HepG2 (cell line): ENCODE measurements around the gene SRP9. TPM values are rescaled to one million over a fixed set of nuclear protein-coding genes. Genes with fewer than 3 reads are reported as not detected.

Source experiments
- ARNT2 ChIP-seq: sonication (generic); formaldehyde crosslinking; IDR thresholded peaks from 2 replicates; pipeline ENCODE4 v1.8.0; 2022; ENCODE audit warnings: mild to moderate bottlenecking, low read depth, missing genetic modification reagents, moderate library complexity
- BCL3 ChIP-seq: sonication (generic); formaldehyde crosslinking; IDR thresholded peaks from 2 replicates; pipeline ENCODE4 v1.5.1; 2020; ENCODE audit warnings: mild to moderate bottlenecking, missing genetic modification reagents, moderate library complexity
- BHLHE40 ChIP-seq: IDR thresholded peaks from 2 replicates; pipeline ENCODE4 v1.6.1; 2011; ENCODE audit warnings: low read length, improper control_type of control experiment
- HNF4A ChIP-seq: sonication (generic); formaldehyde crosslinking; IDR thresholded peaks from 2 replicates; pipeline ENCODE4 v1.4.0; 2020; ENCODE audit warnings: missing genetic modification reagents
- KLF16 ChIP-seq, 2 experiments: sonication (generic) in 1 of 2; formaldehyde crosslinking in 1 of 2; IDR thresholded peaks; 2 replicates each; pipeline versions ENCODE4 v1.6.1 to v1.8.0; 2016 to 2023; ENCODE audit warnings: missing genetic modification reagents in 2 of 2, missing compliant biosample characterization in 1 of 2
- MYC ChIP-seq: sonication (generic); formaldehyde crosslinking; IDR thresholded peaks from 2 replicates; pipeline ENCODE4 v1.9.0; 2021; ENCODE audit warnings: missing genetic modification reagents, borderline replicate concordance
- NKX3-1 ChIP-seq: sonication (generic); formaldehyde crosslinking; IDR thresholded peaks from 2 replicates; pipeline ENCODE4 v1.5.0; 2020; ENCODE audit warnings: missing genetic modification reagents
- NR2C2 ChIP-seq: sonication (generic); formaldehyde crosslinking; IDR thresholded peaks from 2 replicates; pipeline ENCODE4 v1.4.0; 2020; ENCODE audit warnings: missing genetic modification reagents, mild to moderate bottlenecking, moderate library complexity, borderline replicate concordance
- NR2F1 ChIP-seq, 2 experiments: fragments of 450-650 bp in 1 of 2; formaldehyde crosslinking in 1 of 2; IDR thresholded peaks; 2 replicates each; pipeline versions ENCODE4 v1.5.0 to v1.6.1; 2016 to 2020; ENCODE audit warnings: mild to moderate bottlenecking in 1 of 2, missing compliant biosample characterization in 1 of 2, missing genetic modification reagents in 1 of 2, moderate library complexity in 1 of 2
- PAX8 ChIP-seq: sonication (generic); formaldehyde crosslinking; IDR thresholded peaks from 2 replicates; pipeline ENCODE4 v1.8.0; 2022; ENCODE audit warnings: mild to moderate bottlenecking, missing genetic modification reagents, borderline replicate concordance
- SIN3B ChIP-seq: fragments of 150-350 bp; IDR thresholded peaks from 2 replicates; pipeline ENCODE4 v1.6.1; 2014; ENCODE audit warnings: low read length
- SNAPC2 ChIP-seq: sonication (generic); formaldehyde crosslinking; IDR thresholded peaks from 2 replicates; pipeline ENCODE4 v1.8.1; 2022; ENCODE audit warnings: mild to moderate bottlenecking, missing genetic modification reagents
- TAF1 ChIP-seq: sonication (generic); formaldehyde crosslinking; IDR thresholded peaks from 2 replicates; pipeline ENCODE4 v1.4.0; 2020; ENCODE audit warnings: missing genetic modification reagents
- TBP ChIP-seq: sonication (generic); formaldehyde crosslinking; IDR thresholded peaks from 2 replicates; pipeline ENCODE4 v1.5.0; 2020; ENCODE audit warnings: missing genetic modification reagents
- ZBTB39 ChIP-seq: sonication (generic); formaldehyde crosslinking; IDR thresholded peaks from 2 replicates; pipeline ENCODE4 v1.5.0; 2020; ENCODE audit warnings: missing genetic modification reagents
- ZFP1 ChIP-seq: IDR thresholded peaks from 2 replicates; pipeline ENCODE4 v1.6.1; 2016
- ZGPAT ChIP-seq: IDR thresholded peaks from 2 replicates; pipeline ENCODE4 v1.6.1; 2016; ENCODE audit warnings: mild to moderate bottlenecking
- ZIK1 ChIP-seq: sonication (generic); formaldehyde crosslinking; IDR thresholded peaks from 2 replicates; pipeline ENCODE4 v1.5.0; 2020; ENCODE audit warnings: mild to moderate bottlenecking, low read depth, missing genetic modification reagents, borderline replicate concordance
- ZNF18 ChIP-seq: sonication (generic); formaldehyde crosslinking; IDR thresholded peaks from 2 replicates; pipeline ENCODE4 v1.8.0; 2022; ENCODE audit warnings: mild to moderate bottlenecking, missing genetic modification reagents; ENCODE audit not compliant: insufficient replicate concordance
- ZNF20 ChIP-seq: sonication (generic); formaldehyde crosslinking; IDR thresholded peaks from 2 replicates; pipeline ENCODE4 v1.4.0; 2020; ENCODE audit warnings: mild to moderate bottlenecking, moderate library complexity, missing genetic modification reagents
- ZNF354B ChIP-seq: sonication (generic); formaldehyde crosslinking; IDR thresholded peaks from 2 replicates; pipeline ENCODE4 v1.8.0; 2022; ENCODE audit warnings: mild to moderate bottlenecking, missing genetic modification reagents
- ZNF605 ChIP-seq: sonication (generic); formaldehyde crosslinking; IDR thresholded peaks from 2 replicates; pipeline ENCODE4 v1.8.0; 2022; ENCODE audit warnings: mild to moderate bottlenecking, missing genetic modification reagents
- ZSCAN21 ChIP-seq: sonication (generic); formaldehyde crosslinking; IDR thresholded peaks from 2 replicates; pipeline ENCODE4 v1.8.0; 2022; ENCODE audit warnings: mild to moderate bottlenecking, missing genetic modification reagents, moderate library complexity, borderline replicate concordance
- polyA plus RNA-seq, 8 experiments: library from polyadenylated mRNA; depleted of rRNA in 3 of 8; stranded (reverse) in 7 of 8; unstranded in 1 of 8; fragments of >200 nt; fragmentation: Illumina TruSeq in 4 of 8; extraction: Trizol in 4 of 8; gene quantifications; 2 replicates each; pipeline versions ENCODE4 v1.2.1 to v1.2.3, GENCODE V29; 2011 to 2016; ENCODE audit warnings: low read depth in 4 of 8, missing spikeins in 1 of 8, mixed read lengths in 1 of 8; ENCODE audit not compliant: insufficient read depth in 1 of 8
- total RNA-seq, 5 experiments: library from RNA; depleted of rRNA; stranded (reverse); fragments of >200 nt; fragmentation: Illumina TruSeq; extraction: Trizol; gene quantifications; 2 replicates each; pipeline ENCODE4 v1.2.3, GENCODE V29; 2016; ENCODE audit warnings: low read depth in 1 of 5

SRP9 gene
- total and polyA plus RNA-seq, 2 of the 13 experiments (the other 11 are each of a cell fraction or from before 2014, with no cell fraction given), result 251 to 307 TPM

GRCh38 chr1:225813214-225813964 is 35.8 kb downstream of the SRP9 start (continued):
- peak; percentile 92 for TF ChIP-seq ZFP1
- peak; percentile 77; the same call in 1 of the 2 replicates for TF ChIP-seq ZSCAN21
- TF ChIP-seq TBP, result no peak
- TF ChIP-seq ZBTB39 (CRISPR knock-in tag), result 0 out of 2 replicates have a peak, but pooled peaks have one; percentile 67
- no peak for TF ChIP-seq ZNF354B (CRISPR knock-in tag)
- TF ChIP-seq ZGPAT (CRISPR knock-in tag), result peak; percentile 99
- TF ChIP-seq ZNF20, result no peak
- peak; percentile 89 for TF ChIP-seq BCL3
- TF ChIP-seq SIN3B, result 0 out of 2 replicates have a peak, but pooled peaks have one; percentile 7
- TF ChIP-seq NR2C2 (CRISPR knock-in tag), result peak; percentile 93
- 0 out of 2 replicates have a peak, but pooled peaks have one; percentile 28 for TF ChIP-seq ZIK1 (CRISPR knock-in tag)
- peak; percentile 98 for TF ChIP-seq HNF4A (CRISPR knock-in tag)
- TF ChIP-seq KLF16 (CRISPR knock-in tag; IDR thresholded peaks at IDR 0.05), result peak in 1 of 2 experiments; percentile 99; a peak in 2 of 4 replicates
- peak; percentile 98 for TF ChIP-seq ZNF605
- peak; percentile 41; the same call in 1 of the 2 replicates for TF ChIP-seq TAF1 (CRISPR knock-in tag)
- peak; percentile 90 to 94 for TF ChIP-seq NR2F1 (CRISPR knock-in tag; IDR thresholded peaks at IDR 0.05)
- TF ChIP-seq MYC (CRISPR knock-in tag), result peak; percentile 80; the same call in 1 of the 2 replicates
- TF ChIP-seq NKX3-1 (CRISPR knock-in tag), result peak; percentile 95
- TF ChIP-seq PAX8 (CRISPR knock-in tag), result no peak
- peak; percentile 78; the same call in 1 of the 2 replicates for TF ChIP-seq ARNT2 (CRISPR knock-in tag)
- peak; percentile 59; the same call in 1 of the 2 replicates for TF ChIP-seq BHLHE40
- TF ChIP-seq SNAPC2 (CRISPR knock-in tag), result peak; percentile 17; the same call in 1 of the 2 replicates
- peak; percentile 90 for TF ChIP-seq ZNF18 (CRISPR knock-in tag)
- TF ChIP-seq, all 625 proteins: peak for 329
